GM19395 (cell line): Measurements from ENCODE around the gene SLC8A1.

ENCODE experiments used
- ATAC-seq: cut with Tn5 transposase; IDR thresholded peaks from one replicate; pipeline ENCODE4 v1.9.1; 2021; ENCODE audit warnings: mild to moderate bottlenecking, moderate library complexity; ENCODE audit not compliant: unreplicated experiment

The SLC8A1 gene

DNA sequence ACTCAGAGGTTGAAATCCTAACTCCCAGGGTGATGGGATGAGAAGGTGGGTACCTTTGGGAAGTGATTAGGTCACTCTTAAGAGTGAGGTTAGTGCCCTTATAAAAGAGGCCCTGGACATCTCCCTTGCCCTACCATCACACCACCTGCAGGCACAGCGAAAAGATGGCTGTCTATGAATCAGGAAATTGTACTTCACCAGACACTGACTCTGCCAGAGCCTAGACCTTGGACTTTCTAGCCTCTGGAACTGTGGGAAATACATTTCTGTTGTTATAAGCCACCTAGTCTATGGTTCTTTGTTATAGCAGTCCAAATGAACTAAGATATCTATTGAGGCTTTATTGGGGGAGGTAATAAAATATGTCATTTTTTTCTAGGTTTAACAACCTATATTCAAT is 203.6 kb downstream of the SLC8A1 start:
- no peak for ATAC-seq

GRCh38 chr2:40244675-40245074 is 207.2 kb downstream of the SLC8A1 start:
- peak; percentile 77 for ATAC-seq

DNA sequence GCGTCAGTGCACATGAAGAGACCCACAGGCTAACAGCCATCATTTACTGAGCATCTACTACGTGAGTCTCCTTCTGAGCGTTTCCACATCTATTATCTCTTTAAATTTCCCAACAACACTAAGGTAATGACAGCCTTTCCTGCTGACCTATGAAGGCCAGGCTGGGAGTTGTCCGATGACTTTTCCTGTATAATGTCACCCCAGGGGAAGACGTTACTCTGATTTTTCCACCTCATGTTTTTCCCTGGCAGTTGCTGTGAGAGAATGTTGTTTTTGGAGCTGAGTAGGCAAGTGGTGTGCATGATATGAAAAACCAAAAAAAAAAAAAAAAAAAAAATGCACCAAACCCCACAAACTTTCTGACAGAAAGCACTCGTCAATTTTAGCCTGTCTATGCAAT is 207.6 kb downstream of the SLC8A1 start:
- no peak for ATAC-seq

DNA sequence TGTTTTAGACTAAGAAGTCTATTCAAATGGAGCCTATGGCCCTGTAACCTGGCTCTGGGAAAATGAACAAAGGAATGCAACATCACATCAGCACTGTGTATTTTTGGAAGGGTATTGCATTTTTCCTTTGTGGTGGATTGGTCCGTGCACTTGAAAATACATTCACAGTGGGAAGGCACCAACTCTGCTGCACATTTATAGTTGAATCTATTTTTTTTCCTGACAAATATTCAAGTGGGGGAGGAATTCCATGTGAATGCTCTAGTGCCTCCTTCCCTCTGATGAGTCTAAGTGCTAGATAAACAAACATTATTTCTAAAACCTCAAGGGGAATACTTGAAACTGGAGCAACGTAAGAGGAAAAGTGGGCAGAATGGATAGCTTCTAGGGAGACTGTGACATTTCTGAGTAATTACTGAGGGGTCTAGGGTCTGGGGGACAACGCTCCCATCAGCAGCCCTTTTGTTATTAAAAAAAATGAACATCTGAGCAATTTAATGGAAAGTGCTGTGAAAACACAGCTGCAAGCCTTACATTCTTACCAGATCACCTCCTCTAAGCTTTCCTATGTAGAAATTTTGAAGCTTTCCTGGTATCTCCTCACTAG is 208.2 kb downstream of the SLC8A1 start:
- ATAC-seq: no peak

- no peak for ATAC-seq
Measured at GRCh38 chr2:40242315-40242714, 209.6 kb downstream of the SLC8A1 start.

- no peak for ATAC-seq
Measured at GRCh38 chr2:40240070-40240469, 211.8 kb downstream of the SLC8A1 start.

GRCh38 chr2:40230707-40231432 is 221.0 kb downstream of the SLC8A1 start:
- no peak for ATAC-seq

DNA sequence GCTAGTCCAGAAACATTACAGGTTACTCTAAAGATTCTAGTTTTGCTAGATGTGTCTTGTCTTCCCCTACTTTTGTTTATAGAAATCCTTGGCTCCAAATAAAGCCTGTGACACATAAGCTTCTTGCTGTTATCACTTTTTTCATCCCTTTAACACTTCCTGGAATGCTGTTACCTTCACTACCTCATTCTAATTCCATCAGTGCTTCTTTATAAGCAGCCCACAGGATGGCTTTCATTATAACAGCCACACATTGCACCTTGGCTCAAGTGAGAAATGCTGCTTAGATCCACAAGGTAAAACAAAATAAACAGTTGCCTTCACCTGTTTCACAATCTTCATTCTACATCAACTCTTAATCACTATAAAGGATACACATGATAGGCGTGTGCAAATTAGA is 221.7 kb downstream of the SLC8A1 start:
- no peak for ATAC-seq

DNA sequence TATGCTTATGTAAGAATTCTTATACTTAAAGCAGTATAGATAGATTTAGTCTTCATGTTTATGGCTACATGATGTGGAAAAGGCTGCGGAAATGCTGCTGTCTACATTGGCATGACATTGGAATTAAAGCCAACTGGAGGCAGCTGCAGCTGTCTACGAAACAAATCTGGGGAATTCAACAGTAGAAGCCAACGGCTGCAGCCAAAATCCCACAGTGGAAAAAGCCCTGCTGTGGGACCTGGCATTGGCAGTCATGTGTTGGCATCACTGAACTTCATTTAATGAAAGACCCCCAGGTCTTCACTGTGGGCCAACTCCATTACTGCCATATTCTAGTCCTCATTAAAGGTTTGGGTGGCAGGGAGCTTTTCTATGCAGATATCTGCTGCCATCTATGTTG is 223.6 kb downstream of the SLC8A1 start:
- no peak for ATAC-seq

DNA sequence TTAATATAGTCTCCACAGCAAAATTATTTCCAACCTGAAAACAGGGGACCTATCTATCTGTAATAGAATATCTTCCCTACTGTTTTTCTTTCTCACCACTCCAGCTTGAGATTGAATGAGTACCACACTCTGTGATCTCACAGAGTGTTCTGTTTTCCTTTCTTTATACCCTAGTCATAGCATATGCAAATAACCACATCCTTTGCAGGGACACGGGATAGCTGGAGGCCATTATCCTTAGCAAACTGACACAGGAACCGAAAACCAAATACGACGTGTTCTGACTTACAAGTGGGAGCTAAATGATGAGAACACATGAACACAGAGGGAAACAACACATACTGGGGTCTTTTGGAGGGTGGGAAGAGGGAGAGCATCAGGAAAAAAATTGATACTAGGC is 224.7 kb downstream of the SLC8A1 start:
- ATAC-seq: no peak

DNA sequence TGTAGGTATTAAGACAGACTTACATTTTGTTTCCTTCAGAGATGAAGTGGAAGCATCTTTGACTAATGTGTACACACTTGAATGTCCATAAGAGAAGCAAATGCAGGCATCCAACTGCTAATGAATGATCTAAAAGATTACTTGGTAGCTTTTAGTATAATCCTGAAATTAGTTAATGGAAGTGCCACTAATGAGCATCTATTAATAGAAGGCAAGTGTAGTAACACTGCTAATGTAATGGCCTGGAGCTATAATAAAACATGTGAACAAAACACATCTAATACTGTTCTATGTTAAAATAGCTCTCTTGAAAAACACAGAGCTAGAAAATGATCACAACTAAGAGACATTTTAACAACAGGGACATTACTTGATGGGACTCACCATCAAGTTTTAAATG is 225.3 kb downstream of the SLC8A1 start:
- ATAC-seq: no peak

- ATAC-seq: no peak
Measured at GRCh38 chr2:40225670-40226210, 226.2 kb downstream of the SLC8A1 start.

DNA sequence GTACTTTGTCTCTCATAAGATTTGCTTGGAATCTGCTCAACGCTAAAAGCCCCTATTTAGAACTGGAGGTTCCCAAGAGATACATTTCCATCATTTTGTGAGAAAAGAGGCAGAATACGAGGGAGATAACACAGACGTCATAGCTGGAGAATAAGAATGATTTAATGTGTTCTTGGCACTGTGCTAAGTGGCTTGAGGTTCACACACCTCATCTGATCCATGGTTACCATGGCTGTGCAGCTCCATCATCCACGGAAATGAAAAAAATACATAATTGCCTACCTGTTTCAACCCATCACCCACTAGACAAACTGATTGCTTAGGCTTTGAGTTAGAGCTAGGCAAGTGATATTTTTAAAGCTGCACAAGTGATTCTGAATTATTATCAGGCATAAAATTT is 227.6 kb downstream of the SLC8A1 start:
- ATAC-seq: no peak

GRCh38 chr2:40220177-40220925 is 231.5 kb downstream of the SLC8A1 start:
- no peak for ATAC-seq

DNA sequence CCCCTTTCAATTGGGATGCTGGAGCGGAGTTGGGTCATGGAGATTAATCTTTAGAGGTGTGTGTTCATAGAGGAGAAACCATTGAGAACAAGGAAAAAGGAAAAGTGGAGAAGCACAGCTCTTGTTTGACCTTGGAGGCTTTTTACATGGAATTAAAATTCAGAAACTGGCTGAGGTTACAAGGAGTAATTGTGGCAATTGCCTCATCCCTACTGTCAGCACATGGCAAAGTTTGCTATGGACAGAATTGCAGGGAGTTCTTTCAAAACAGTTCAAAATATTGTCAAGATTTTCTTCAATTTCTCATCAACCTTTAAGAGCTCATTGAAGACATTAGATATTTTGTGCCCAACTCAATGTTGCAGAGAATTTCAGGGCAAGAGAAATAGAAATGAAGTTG is 232.7 kb downstream of the SLC8A1 start:
- no peak for ATAC-seq

DNA sequence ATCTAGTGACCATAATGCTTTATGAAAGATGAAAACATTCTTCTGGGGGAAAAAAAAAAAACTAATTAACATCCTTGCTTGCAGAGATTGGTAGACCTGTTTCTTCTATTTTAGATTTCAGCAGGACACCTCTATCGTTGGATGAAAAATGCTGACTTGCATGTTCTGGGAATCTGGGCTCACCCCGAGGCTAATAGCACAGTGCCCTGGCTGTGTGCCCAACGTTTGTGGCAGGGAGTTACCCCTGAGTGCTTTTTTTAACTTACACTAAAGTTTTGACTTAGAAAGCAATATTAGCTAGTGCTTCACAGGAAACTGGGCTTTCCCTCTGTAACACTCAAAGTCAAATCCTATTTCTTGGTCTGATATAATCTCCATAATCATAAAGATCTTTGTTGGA is 233.2 kb downstream of the SLC8A1 start:
- ATAC-seq: no peak

DNA sequence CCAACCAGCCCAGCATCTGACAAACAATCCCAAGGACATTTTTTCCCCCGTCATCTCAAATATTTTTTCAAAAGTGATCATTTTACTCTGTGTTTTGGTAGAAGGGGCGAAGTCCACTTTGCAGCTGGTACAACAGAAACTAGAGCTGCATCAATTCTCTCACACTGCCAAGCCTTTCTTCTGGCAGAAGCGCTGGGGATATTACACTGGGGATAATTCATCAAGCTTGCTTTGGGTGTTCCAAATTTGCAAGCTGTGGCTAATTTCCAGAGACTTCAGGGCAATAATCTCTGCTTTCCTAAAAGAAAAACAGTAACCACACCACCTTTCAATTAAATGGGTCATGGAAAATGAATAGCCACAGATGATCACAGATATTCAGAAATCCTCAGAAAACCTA is 238.3 kb downstream of the SLC8A1 start:
- ATAC-seq: no peak

DNA sequence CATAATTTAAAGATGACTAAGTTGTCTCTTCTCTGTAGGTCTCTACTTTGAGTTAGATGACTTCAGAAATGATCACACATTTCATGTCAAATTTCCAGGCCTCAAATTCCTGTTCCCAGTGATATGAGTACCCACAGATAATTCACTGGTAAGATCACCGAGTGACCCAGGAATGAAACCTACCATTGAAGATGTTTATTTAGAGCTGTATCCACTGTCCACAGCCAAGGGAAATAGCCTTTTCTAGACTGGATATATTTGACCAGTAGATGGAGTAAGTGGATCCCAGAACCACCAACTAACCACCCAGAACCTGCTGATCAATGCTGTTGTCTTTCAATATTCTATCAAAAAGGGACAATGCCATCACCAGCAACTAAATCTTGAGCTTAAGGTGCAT is 238.8 kb downstream of the SLC8A1 start:
- ATAC-seq: no peak

GRCh38 chr2:40210968-40211353 is 240.9 kb downstream of the SLC8A1 start:
- ATAC-seq: no peak

- ATAC-seq: no peak
Measured at GRCh38 chr2:40210344-40210967, 241.4 kb downstream of the SLC8A1 start.

DNA sequence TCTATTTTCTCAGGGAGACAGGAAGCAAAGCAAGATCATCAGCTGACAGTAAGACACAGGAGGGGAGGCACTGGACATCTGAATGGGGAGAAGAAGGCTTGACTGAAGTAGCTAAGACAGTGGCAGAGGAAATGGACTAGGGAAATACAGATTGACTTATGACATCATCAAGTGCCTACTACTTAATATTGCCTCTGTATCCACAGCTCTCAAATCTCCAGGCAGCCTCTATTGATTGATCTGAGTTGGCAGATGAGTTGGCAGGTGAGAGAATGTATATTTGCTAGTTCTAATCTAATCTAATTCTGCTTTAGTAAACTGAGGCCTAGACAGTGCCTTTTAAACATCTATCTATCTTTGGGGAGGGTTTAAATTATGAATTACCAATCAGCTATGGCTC is 242.1 kb downstream of the SLC8A1 start:
- ATAC-seq: no peak
